GM18867 (cell line): ENCODE measurements around the gene EYS.
"Not testable (repeated sequence)": the region's sequence is repeated elsewhere in the genome, so short reads cannot be mapped to it uniquely, and the experiment has no call there.

Source experiments
- ATAC-seq: cut with Tn5 transposase; IDR thresholded peaks from one replicate; pipeline ENCODE4 v1.9.1; 2021; ENCODE audit warnings: mild to moderate bottlenecking, moderate library complexity; ENCODE audit not compliant: unreplicated experiment

The EYS gene

GRCh38 chr6:65113581-65113980 lies 593.4 kb downstream of the EYS start:
- ATAC-seq = no peak

DNA sequence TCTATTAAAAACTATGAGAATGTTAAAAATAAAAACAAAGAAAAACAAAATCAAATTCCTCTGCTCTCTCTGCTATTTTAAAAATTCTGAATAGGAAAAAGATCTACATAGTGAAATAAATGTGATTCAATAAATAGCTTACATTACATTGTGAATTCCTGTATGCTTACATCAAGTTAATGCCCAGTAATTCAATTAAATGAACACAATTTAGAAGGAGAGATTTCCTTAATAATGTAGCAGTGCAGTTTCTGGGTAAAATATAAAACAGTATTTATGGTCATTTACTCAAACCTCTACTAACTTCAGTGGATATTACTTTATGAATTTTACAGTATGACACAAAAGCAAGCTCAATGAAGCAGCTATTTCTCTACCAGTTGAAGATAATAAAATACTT lies 594.6 kb downstream of the EYS start:
- no peak for ATAC-seq

- no peak for ATAC-seq
Observed at GRCh38 chr6:65110031-65110430, 597.0 kb downstream of the EYS start.

- ATAC-seq = no peak
Observed at GRCh38 chr6:65098349-65098748, 608.7 kb downstream of the EYS start.

GRCh38 chr6:65091561-65091960 lies 615.5 kb downstream of the EYS start:
- no peak for ATAC-seq

- no peak for ATAC-seq
Observed at GRCh38 chr6:65088575-65088974, 618.5 kb downstream of the EYS start.

GRCh38 chr6:65081756-65082155 lies 625.3 kb downstream of the EYS start:
- no peak for ATAC-seq

- no peak for ATAC-seq
Observed at GRCh38 chr6:65075705-65076230, 631.3 kb downstream of the EYS start.

- no peak for ATAC-seq
Observed at GRCh38 chr6:65072500-65072899, 634.5 kb downstream of the EYS start.

- ATAC-seq = no peak
Observed at GRCh38 chr6:65071480-65071879, 635.5 kb downstream of the EYS start.

DNA sequence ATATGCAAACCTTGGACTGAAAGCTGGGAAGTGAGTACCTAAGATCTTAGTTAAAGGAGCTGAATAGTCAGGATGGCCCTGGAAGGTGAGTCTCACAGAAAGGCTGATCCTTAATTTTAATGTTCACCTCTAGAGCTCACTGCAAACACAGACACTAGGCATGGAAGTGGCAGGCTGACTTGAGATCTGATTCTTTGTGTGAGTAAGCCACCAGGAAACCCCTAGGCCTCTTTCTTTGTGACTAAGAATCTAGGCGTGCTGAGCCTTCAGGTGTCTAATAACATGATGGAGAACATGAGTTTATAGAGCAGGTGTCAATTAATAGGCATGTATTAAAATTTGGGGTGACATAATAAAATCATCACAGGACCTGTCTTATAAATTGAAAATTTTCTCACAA lies 642.2 kb downstream of the EYS start:
- no peak for ATAC-seq

- no peak for ATAC-seq
Observed at GRCh38 chr6:65059568-65059967, 647.5 kb downstream of the EYS start.

DNA sequence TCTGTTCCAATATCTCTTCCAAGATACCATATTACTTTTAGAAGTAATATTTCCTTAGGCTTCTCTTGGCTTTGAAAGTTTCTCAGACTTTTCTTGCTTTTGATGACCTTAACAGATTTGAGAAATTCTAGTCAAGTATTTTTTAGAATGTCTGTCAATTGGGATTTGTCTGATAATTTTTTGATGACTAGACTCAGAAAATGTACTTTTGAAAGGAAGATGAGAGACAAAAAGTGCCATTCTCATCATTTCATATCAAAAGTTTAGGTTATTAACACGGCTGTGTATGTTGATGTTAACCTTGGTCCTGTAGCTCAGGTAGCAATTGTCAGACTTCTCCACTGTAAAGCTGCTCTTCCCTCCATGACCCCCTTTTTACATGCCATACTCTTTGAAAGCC lies 651.5 kb downstream of the EYS start:
- ATAC-seq = no peak

DNA sequence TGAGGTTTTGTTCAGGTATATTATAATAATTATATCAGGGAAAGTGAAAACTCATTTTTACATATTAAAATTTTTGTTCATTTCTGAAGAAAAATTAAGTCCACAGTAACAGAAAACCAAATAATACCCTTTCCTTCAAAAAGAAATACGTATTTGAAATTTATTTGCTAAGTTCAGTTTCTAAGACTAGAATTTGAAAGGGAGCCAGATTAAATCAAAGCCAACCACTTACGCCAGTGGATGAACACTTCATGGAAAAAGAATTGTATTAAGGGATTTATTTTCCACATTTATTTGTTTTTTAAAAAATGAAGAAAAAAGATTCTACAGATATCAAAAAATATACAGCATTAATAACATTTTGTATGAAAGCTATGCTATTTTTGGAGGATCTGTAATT lies 654.4 kb downstream of the EYS start:
- no peak for ATAC-seq

DNA sequence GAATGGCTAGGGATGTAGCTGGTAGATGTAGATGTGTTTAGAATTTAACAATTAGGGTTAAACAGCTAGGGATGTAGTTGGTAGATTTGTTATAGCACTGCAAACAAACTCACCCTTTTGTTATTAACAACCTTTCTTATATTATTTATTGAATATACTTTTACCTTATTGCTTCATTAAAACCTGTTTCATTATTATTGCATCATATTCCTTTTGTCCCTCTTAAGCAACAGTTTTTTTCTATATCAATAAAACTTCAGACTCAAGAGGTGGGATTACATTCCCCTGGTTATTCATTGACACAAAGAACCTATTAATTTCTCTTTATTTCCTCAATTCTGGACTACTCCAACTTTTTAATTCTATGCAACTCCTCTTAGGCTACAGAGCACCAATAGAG lies 661.2 kb downstream of the EYS start:
- no peak for ATAC-seq

GRCh38 chr6:65014006-65014405 lies 693.0 kb downstream of the EYS start:
- no peak for ATAC-seq

DNA sequence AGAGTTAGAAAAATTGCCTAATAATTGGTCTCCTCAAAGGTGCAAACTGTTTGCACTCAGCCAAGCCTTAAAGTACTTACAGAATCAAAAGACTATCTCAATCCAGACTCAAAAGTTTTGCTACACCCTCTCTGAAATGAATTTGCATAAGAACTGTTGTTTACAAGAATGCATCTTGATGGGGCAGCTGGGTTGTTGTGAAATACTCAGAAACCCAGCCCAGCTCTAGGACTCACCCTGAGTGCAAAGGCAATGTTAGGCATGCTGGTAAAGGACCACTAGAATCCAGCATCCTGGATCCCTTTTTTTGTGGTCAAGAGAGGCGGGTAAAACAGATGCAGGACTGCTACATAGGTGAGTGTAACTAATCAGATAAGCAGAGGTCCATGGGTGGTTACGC lies 700.2 kb downstream of the EYS start:
- no peak for ATAC-seq

DNA sequence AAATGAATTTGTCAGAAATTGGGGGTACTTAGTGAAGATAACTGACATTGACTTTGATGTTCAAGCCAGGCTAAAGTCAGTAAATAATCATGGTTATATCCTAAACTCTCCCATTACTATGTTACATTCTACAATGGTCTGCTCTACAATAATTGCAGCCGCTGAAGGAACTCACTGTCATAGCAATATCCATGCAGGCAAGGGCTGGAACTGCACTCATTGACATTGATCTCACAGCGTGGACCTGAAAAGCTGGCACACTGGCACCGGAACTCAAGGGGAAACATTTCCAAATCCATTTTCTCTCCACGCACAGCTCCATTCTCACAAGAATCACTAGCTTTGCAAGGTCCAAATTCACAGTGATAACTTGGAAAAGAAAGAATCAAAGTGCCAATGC lies 702.7 kb downstream of the EYS start:
- no peak for ATAC-seq

- ATAC-seq = not testable (repeated sequence)
Observed at GRCh38 chr6:65002882-65003281, 704.1 kb downstream of the EYS start.

- no peak for ATAC-seq
Observed at GRCh38 chr6:65000815-65001214, 706.2 kb downstream of the EYS start.

DNA sequence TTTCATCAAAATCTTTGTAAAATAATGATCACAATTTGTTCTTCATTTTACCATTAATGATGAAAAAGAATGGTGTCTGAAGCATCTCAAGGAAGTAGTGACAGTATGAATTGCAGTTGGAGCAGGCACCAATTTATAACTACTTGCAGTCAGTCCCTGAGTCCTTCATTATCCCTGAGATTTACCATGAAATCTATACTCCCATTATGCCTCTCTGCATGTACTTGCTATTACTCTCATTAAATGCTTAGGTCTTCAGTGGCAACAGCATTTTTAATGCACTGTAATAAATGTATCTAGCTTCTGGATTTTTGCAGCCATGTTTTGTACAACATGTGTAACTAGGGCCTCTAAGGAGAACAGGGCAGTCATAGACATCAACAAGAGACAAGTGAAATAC lies 708.8 kb downstream of the EYS start:
- ATAC-seq = no peak

DNA sequence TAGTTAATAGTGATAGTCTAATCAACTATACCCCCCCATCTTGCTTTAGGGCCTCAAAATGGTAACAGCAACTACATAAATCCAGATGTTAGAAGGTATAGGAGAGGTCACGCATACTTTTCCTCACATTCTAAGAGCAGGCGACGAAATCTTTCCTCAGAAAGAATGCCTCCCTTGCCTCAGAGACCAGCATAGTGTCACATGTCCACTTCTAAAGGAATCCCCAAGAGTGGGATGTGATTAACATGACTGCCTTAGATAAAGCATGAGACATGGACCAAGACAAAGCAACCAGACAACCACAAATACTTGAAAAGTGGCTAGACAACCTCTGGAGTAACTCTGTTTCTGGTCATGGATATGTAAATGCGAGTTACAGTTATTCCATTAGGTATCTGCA lies 710.7 kb downstream of the EYS start:
- no peak for ATAC-seq

DNA sequence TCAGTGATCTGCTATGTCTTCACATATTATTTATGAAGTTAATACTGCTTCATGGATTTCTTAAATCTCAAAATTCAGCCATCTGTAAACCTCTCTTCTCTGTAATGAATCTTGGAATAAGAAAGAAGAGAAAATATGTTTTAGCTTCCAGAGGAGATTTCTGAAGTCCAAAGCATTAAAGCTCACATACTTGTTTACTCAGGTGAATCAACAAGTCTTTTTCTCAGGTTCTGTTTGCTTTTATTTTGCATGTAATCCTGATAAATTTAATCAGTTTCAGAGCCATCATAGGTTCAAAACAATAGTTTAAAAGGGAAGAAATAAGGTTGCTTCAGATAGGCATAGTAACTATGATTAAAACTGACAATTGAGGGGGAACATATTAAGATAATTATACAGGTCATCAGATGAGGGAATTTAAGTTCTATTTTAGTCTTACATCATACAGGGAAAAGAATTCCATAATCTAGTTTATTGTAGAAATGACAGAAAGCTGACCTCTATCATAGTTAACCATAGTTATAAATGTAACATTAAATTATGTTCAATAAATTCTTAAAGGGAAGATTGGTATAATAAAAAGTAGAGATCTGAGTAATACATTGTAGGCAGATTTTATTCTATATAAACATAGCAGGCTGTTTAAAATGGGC lies 716.2 kb downstream of the EYS start:
- ATAC-seq = no peak
